Globus pallidus (tissue), 1 donor: ENCODE data around the gene EVI2A.
"Not testable (repeated sequence)": the region's sequence is repeated elsewhere in the genome, so short reads cannot be mapped to it uniquely, and the experiment has no call there.

ENCODE experiments used
- DNase-seq: peaks from one replicate; pipeline ENCODE4 v3.0.0-alpha.2; 2015; ENCODE audit warnings: low spot score

EVI2A gene

DNA sequence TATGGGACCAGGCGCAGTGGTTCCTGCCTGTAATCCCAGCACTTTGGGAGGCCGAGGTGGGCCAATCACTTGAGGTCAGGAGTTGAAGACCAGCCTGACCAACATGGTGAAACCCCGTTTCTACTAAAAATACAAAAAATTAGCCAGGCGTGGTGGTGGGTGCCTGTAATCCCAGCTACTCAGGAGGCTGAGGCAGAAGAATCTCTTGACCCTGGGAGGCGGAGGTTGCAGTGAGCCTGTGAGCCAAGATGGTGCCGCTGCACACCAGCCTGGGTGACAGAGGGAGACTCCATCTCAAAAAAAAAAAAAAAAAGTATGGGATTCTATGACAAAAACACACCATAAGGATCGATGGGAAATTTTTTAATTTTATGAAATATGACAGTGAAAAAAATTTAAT lies 9.2 kb downstream of the EVI2A start:
- not testable (repeated sequence) for DNase-seq

DNA sequence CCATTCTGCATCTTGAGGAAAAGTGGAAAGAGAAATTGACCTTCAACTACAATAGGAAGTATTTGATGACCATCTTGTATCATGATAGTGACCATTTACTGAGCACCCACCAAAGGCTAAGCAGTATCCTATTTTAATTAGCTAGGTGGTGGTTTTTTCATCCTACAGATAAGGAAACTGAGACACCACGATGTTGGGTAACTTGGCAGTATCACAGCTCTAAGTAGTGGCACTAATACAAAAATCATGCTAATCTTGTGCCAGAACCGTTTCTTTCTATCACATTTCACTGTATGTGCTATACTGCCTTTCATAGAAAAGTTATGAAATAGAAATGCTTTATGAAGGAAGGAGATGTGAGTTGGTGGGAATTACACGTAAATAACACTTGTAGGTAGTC lies 9.9 kb downstream of the EVI2A start:
- DNase-seq: no peak

- DNase-seq: no peak
Measured at GRCh38 chr17:31310886-31311285, 10.5 kb downstream of the EVI2A start.

GRCh38 chr17:31310260-31310659 lies 11.2 kb downstream of the EVI2A start:
- DNase-seq: no peak

DNA sequence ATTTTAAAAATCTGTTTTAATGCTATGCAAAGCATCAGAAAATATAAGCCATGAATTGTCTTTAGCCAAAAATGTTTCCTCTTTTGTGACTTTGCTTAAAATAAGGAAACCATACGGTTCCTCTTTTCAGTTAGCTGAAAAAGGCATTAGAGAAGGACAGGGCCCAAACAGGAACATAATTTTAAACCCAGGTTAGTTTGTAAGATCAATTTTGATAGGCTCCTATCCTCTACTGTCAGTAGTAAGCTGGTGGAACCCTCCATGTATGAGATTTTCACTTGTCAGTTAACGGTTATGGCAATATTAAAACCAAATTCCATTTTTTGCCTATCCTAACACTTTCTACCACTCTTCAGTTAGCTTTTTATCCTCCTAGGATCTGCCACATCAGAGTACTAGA lies 11.9 kb downstream of the EVI2A start:
- DNase-seq: no peak

DNA sequence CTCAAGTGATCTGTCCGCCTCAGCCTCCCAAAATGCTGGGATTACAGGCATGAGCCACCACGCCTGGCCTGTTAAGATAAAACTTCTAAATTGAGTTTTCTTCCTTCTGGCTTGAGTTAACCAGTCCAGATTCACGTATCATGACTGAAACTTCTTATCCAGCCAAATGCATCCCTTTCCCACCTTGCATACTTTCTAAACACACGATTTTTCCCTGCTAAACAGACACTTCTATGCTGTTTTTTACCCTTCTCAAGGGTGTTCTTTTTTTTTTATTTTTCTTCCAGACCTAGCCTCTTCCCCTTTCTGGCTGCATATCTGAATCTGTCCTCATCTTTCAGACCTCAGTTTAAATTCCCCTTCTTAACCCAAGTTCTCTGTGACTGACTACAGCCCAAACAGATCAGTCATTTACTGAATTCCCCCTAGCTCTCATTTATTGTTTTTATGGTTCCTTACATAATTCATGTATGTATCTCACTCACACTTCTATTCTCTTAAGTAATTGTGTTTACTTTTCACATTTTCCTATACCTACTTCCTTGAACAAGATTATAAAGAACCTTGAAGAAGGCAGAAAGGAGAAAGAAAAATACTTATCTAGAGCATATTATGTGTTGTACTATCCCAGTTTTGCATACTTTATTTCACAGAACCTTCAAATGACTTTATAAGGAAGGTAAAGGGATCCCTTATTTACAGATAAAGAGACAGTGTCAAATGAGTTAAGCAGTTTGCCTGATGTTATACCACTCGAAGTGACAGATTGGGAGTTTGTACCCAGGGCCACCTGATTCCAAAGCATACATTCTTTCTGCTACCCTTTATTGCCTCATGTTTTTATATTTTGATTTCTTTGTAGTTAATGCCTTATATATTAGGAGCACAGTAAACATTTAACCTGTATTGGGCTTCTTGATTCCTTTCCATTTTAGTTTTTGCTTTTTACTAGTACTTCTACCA lies 12.8 kb downstream of the EVI2A start:
- no peak for DNase-seq

DNA sequence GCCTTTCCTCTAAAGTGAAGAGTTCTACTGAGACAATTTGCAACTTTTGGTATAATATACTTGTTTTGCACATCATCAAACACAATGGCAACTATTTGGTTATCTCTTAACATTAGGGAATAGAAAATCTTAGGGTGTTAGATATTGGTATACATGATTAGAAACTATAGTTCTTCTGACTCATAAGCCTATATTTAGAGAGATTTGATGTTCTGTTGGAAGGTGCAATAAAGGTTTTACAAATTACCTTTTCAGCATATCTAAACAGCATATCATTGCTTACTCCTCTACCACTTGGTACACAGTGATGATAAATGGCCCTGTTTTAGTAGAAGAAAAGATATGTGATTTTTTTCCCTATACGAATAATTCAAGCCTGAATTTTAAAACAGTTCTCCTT lies 13.8 kb downstream of the EVI2A start:
- no peak for DNase-seq

GRCh38 chr17:31299624-31300023 lies 21.8 kb downstream of the EVI2A start:
- no peak for DNase-seq

GRCh38 chr17:31297090-31297489 lies 24.3 kb downstream of the EVI2A start, which contains the start of gene OMG:
Gene OMG, minus strand, starts transcription at chr17:31297239. Its CDS starts 908 bp downstream, at chr17:31296331.
- DNase-seq: peak; percentile 91

DNA sequence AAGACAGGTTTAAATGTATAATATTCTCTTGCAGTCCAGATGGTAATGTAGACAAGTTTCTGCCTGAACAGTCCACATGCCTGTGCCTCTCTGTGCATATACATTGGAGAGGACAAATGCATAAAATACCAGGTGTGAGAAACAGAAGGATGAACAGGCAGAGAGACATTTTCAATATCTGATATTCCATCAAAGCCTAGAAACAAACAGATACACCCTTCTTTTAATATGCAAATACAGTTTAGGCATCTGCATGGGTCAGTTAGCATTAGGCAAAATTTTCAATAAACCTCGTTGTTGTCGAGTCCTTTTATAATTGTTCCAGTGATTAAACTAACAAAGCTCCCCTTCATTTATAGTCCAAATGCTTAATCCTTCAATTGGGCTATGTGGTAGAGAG lies 25.3 kb downstream of the EVI2A start:
- DNase-seq: peak; percentile 87

GRCh38 chr17:31295489-31295871 lies 25.9 kb downstream of the EVI2A start:
- peak; percentile 67 for DNase-seq

DNA sequence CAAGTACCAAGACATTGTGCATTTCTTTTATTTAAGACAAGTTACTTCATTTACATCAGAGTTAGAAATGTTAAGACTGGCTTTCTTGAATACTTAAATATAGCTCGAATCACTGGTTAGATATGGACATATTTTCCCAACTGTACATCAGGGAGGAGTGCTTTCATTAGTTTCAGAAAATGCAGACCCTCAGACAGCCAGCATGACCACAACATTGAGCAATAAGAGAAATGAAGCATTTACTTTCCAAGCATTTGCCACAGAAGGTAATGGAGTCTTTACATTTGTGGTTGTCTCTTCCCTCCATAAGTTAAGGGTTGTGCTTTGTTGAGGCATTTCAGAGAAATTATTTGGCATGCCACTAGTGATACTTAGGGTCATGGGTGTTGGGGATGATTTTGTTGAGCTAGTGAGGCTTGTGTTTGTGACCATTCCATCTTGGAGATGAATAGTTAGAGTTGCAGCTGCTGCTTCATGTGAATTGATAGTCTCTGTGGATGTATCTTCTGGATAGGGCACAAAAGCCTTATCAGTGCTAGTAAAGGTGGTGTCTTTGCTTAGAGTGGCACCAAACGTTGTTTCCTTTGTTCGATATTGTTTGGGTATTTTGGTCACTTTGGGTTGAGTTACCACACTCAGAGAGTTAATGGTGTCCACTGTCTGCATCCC lies 26.5 kb downstream of the EVI2A start:
- no peak for DNase-seq

GRCh38 chr17:31294231-31294630 lies 27.2 kb downstream of the EVI2A start:
- DNase-seq: peak; percentile 76

GRCh38 chr17:31293581-31293980 lies 27.8 kb downstream of the EVI2A start:
- DNase-seq: no peak

DNA sequence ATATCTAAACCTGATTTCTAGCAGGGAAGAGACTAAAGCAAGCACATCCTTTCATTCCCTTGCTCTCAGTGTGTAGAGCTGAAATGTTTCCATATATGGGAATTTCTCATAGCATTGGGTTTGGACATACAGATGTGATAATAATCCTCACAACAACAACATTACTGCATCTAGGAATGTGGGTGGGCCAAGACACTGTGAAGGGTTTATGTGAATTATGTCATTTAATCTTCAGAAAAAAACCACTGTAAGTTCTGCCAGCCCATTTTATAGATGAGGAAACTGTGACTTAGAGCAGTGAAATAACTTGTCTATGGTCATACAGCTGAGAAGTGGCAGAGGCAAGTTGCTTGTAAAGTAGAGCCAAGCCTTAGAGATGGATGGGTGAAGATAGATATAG lies 29.6 kb downstream of the EVI2A start:
- no peak for DNase-seq

DNA sequence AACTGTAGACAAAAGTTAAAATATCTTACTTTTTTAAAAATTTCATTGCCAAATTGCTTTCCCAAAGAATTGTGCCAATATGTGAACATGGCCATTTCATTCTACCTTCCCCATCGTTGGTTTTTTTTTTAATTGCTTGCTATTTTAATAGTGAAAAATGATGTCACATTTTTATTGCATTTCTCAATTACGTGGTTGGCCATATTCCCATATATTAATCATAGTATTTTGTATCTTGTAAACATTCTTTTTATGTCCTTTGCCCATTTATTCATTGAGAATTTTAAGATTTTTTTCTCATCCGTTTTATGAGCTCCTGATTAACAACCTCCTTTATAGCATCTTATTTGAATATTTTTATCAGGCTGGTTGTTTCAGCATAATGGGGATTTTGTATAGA lies 31.6 kb downstream of the EVI2A start:
- no peak for DNase-seq

DNA sequence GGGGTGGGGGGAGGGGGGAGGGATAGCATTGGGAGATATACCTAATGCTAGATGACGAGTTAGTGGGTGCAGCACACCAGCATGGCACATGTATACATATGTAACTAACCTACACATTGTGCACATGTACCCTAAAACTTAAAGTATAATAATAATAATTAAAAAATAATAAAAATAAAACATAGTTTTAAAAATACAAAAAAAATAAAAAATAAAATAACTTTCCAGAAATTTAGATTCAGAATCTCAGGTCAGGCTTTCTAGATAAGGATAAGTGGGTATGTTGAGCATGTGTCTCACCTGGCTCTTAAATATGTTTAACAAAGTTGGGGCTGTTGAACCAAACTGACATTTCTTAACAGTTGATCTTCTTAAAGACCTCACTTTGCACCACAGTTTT lies 33.5 kb downstream of the EVI2A start:
- not testable (repeated sequence) for DNase-seq

DNA sequence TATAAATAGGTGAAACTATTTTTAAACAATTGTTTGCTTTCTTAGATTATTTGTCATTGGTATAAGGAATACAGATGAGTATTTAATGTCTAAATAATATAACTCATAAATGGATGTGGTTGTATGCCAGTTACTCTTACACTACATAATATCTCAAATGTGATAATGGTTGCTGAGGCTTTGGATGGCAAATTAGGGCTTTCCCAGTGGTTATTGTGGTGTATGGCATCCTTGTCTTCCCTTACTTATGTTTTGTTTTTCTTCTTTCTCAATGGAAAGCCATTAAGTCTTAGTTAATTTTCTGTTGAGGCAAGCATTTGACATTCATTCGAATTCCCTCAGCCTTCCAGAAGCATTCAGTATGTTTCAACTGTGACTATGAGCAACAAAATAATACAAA lies 34.8 kb downstream of the EVI2A start:
- DNase-seq: no peak

GRCh38 chr17:31283841-31284240 lies 37.6 kb downstream of the EVI2A start:
- no peak for DNase-seq

DNA sequence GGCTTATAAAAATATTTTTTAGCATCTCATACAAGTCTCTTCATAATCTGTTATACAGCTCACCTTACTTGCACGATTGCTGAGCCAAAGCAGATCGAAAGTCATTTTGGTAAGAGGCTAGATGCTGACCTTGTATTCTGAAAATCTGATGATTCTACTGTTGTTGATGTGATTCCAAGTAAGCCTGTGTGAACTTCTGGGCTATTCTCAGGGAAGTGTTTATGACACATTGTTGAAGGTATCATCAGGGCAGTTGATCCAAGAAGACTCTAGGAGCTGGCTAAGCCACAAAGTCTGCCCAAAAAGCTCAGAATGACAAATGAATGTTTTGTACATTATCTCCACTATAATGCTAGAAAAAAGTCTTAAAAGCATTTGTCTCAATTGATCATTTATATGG lies 40.4 kb downstream of the EVI2A start:
- DNase-seq: no peak

- DNase-seq: no peak
Measured at GRCh38 chr17:31279401-31279800, 42.0 kb downstream of the EVI2A start.

DNA sequence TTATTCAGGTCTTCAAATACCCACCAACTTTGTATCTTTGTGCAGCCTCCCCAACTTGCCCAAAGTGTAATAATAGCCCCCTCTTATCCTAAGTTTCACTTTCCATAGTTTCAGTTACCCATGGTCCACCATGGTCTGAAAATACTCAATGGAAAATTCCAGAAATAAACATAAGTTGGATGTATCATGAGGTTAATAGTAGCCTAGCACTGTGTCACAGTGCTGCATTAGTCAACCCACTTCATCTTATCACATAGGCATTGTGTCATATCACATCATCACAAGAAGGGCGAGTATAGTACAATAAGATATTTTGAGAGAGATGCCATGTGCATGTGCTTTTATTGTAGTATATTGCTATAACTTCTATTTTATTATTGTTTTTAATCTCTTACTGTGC lies 46.3 kb downstream of the EVI2A start:
- DNase-seq: no peak

DNA sequence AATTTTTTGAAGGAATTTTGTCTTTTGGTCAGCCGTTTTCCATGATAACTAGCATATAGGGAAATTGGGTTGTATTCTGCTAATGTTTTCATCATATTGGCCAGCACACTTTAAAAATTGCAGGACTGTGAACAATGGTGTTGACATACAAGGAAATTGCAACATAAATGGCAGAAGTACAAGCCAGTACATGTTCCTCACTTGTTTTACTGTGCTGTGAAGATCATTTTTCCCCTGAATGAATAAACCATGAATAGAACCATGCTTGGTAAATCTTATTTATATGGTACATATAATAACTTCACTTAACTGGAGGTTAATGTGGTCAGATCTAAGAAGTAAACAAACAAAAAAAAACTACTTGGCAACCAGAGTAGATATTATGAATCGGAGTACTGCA lies 47.2 kb downstream of the EVI2A start:
- no peak for DNase-seq
